HG03565 (cell line): ENCODE data around the gene UBE4B.
"Not testable (repeated sequence)": the region's sequence is repeated elsewhere in the genome, so short reads cannot be mapped to it uniquely, and the experiment has no call there.

Experiments
- ATAC-seq: cut with Tn5 transposase; IDR thresholded peaks from one replicate; pipeline ENCODE4 v1.9.1; 2021; ENCODE audit warnings: mild to moderate bottlenecking, moderate library complexity; ENCODE audit not compliant: unreplicated experiment

Gene UBE4B

GRCh38 chr1:10170239-10170574 is 137.4 kb downstream of the UBE4B start:
- ATAC-seq, result no peak

GRCh38 chr1:10171105-10171767 is 138.5 kb downstream of the UBE4B start:
- ATAC-seq, result no peak

- no peak for ATAC-seq
Measured at GRCh38 chr1:10171995-10172669, 139.4 kb downstream of the UBE4B start.

GRCh38 chr1:10173582-10173981 is 140.8 kb downstream of the UBE4B start:
- ATAC-seq, result no peak

GRCh38 chr1:10177876-10178275 is 145.1 kb downstream of the UBE4B start:
- no peak for ATAC-seq

GRCh38 chr1:10178597-10179405 is 146.0 kb downstream of the UBE4B start:
- no peak for ATAC-seq

GRCh38 chr1:10179406-10180091 is 146.8 kb downstream of the UBE4B start:
- ATAC-seq, result no peak

GRCh38 chr1:10181154-10181553 is 148.4 kb downstream of the UBE4B start:
- ATAC-seq, result no peak

- ATAC-seq, result no peak
Measured at GRCh38 chr1:10185759-10186158, 153.0 kb downstream of the UBE4B start.

GRCh38 chr1:10186331-10187025 is 153.7 kb downstream of the UBE4B start:
- no peak for ATAC-seq

- no peak for ATAC-seq
Measured at GRCh38 chr1:10187026-10187334, 154.2 kb downstream of the UBE4B start.

- no peak for ATAC-seq
Measured at GRCh38 chr1:10188133-10188650, 155.4 kb downstream of the UBE4B start.

- ATAC-seq, result no peak
Measured at GRCh38 chr1:10189659-10190058, 156.9 kb downstream of the UBE4B start.

GRCh38 chr1:10192263-10192662 is 159.5 kb downstream of the UBE4B start:
- ATAC-seq, result no peak

GRCh38 chr1:10193288-10193687 is 160.5 kb downstream of the UBE4B start:
- ATAC-seq, result no peak

- ATAC-seq, result no peak
Measured at GRCh38 chr1:10195570-10195969, 162.8 kb downstream of the UBE4B start.

GRCh38 chr1:10196976-10197375 is 164.2 kb downstream of the UBE4B start:
- ATAC-seq, result no peak

- no peak for ATAC-seq
Measured at GRCh38 chr1:10200620-10201019, 167.9 kb downstream of the UBE4B start.

GRCh38 chr1:10204003-10204642 is 171.4 kb downstream of the UBE4B start:
- ATAC-seq, result no peak

GRCh38 chr1:10205206-10205605 is 172.4 kb downstream of the UBE4B start:
- not testable (repeated sequence) for ATAC-seq
